ENCODE data around the gene RBM6.

Gene RBM6

GRCh38 chr3:50100956-50101845 is 161.3 kb downstream of the RBM6 start:
- DNase-seq, result no peak

- no peak for DNase-seq
Observed at GRCh38 chr3:50102558-50102957, 162.6 kb downstream of the RBM6 start.

- DNase-seq, result no peak
Observed at GRCh38 chr3:50111757-50112156, 171.8 kb downstream of the RBM6 start.

GRCh38 chr3:50112462-50112861 is 172.5 kb downstream of the RBM6 start:
- DNase-seq, result no peak

- no peak for DNase-seq
Observed at GRCh38 chr3:50117120-50117519, 177.2 kb downstream of the RBM6 start.

- DNase-seq, result no peak
Observed at GRCh38 chr3:50118237-50118636, 178.3 kb downstream of the RBM6 start.

GRCh38 chr3:50119786-50120185 is 179.8 kb downstream of the RBM6 start:
- DNase-seq, result no peak

- no peak for DNase-seq
Observed at GRCh38 chr3:50120364-50121071, 180.6 kb downstream of the RBM6 start.

- DNase-seq, result no peak
Observed at GRCh38 chr3:50121072-50122032, 181.4 kb downstream of the RBM6 start.

GRCh38 chr3:50122071-50122470 is 182.1 kb downstream of the RBM6 start:
- DNase-seq, result no peak

GRCh38 chr3:50122661-50123391 is 182.9 kb downstream of the RBM6 start:
- no peak for DNase-seq

- DNase-seq, result no peak
Observed at GRCh38 chr3:50123394-50124051, 183.6 kb downstream of the RBM6 start.

- DNase-seq, result no peak
Observed at GRCh38 chr3:50124052-50124799, 184.3 kb downstream of the RBM6 start.

GRCh38 chr3:50124800-50125178 is 184.8 kb downstream of the RBM6 start:
- DNase-seq, result no peak

GRCh38 chr3:50125541-50126286 is 185.8 kb downstream of the RBM6 start:
- DNase-seq, result no peak

GRCh38 chr3:50126287-50127211 is 186.6 kb downstream of the RBM6 start:
- DNase-seq, result no peak
